Karpas-422 (cell line): ENCODE measurements around the gene UGCG. TPM values are rescaled to one million over a fixed set of nuclear protein-coding genes. Genes with fewer than 3 reads are reported as not detected.

ENCODE experiments used
- DNase-seq: peaks from one replicate; pipeline ENCODE4 v3.0.0-alpha.2; 2015
- H2AFZ ChIP-seq: fragments of 200-600 bp; sonication (generic); 2 replicates; pipeline ENCODE4 v1.6.1; 2014; ENCODE audit warnings: antibody characterized with exemption, low read length, mixed read lengths
- H3K27ac ChIP-seq: fragments of 200-600 bp; sonication (generic); 2 replicates; pipeline ENCODE4 v1.5.1; 2014; ENCODE audit warnings: mild to moderate bottlenecking, low read length, moderate library complexity
- H3K27me3 ChIP-seq: fragments of 200-600 bp; sonication (generic); 2 replicates; pipeline ENCODE4 v1.6.1; 2014; ENCODE audit warnings: low read length, mixed read lengths
- H3K36me3 ChIP-seq: fragments of 200-600 bp; sonication (generic); 2 replicates; pipeline ENCODE4 v1.6.1; 2014; ENCODE audit warnings: low read length, mixed read lengths; ENCODE audit not compliant: insufficient read depth
- H3K4me1 ChIP-seq: fragments of 200-600 bp; sonication (generic); 2 replicates; pipeline ENCODE4 v1.6.1; 2014; ENCODE audit warnings: mild to moderate bottlenecking, low read length, mixed read lengths
- H3K4me2 ChIP-seq: fragments of 200-600 bp; sonication (generic); 2 replicates; pipeline ENCODE4 v1.6.1; 2014; ENCODE audit warnings: low read length, low read depth, mild to moderate bottlenecking; ENCODE audit not compliant: poor library complexity, severe bottlenecking
- H3K4me3 ChIP-seq: fragments of 200-600 bp; sonication (generic); 2 replicates; pipeline ENCODE4 v1.5.1; 2014; ENCODE audit warnings: mild to moderate bottlenecking, antibody characterized with exemption, low read length, mixed read lengths
- H3K79me2 ChIP-seq: fragments of 200-600 bp; sonication (generic); 2 replicates; pipeline ENCODE4 v1.6.1; 2014; ENCODE audit warnings: mild to moderate bottlenecking, low read length, mixed read lengths
- H3K9ac ChIP-seq: fragments of 200-600 bp; sonication (generic); 2 replicates; pipeline ENCODE4 v1.6.0; 2014; ENCODE audit warnings: low read length
- H3K9me2 ChIP-seq: fragments of 200-600 bp; sonication (generic), shearing (Covaris generic); replicated peaks from 2 replicates; pipeline ENCODE4 v1.6.0; 2014; ENCODE audit warnings: mild to moderate bottlenecking, low read length, moderate library complexity; ENCODE audit not compliant: insufficient read depth
- H3K9me3 ChIP-seq: fragments of 300-700, 200-600 bp; sonication (generic); 2 replicates; pipeline ENCODE4 v1.6.1; 2014; ENCODE audit warnings: low read length, mixed read lengths
- H4K20me1 ChIP-seq: fragments of 200-600 bp; sonication (generic); 2 replicates; pipeline ENCODE4 v1.6.1; 2014; ENCODE audit warnings: mild to moderate bottlenecking, antibody characterized with exemption, low read length, low read depth; ENCODE audit not compliant: insufficient read depth
- total RNA-seq: library from RNA; depleted of rRNA; stranded (reverse); fragments of >200 nt; shearing (Covaris generic); gene quantifications from 2 replicates; pipeline ENCODE4 v1.2.3, GENCODE V29; 2014; ENCODE audit warnings: low replicate concordance

Gene UGCG
- total RNA-seq, 1 experiment from 2014 or later: 24.2 TPM

DNA sequence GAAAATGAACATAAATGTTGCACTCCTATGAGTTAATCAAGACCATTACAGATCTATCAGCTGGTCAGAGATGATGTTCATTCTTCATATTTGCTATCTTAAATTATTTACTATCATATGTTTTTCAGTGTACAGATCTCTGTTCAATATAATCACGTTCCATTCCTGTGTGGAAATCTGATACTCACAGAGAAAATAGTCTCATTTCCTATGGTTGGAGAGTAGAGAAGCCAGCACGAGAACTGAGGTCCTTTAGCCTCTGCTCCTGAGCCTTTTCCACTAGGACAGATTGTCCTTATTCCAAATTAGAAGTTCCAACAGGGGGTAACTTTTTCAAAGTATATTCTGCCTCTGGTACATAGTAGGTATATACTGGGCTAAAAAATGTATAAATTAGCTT, 29.2 kb downstream of the UGCG start:
- peaks cover 26% of the 10 kb centered on the region for H3K4me1 ChIP-seq
- H3K79me2 ChIP-seq: no peaks in the 10 kb centered on the region
- no peaks in the 10 kb centered on the region for H3K9me3 ChIP-seq
- no peaks in the 10 kb centered on the region for H3K27me3 ChIP-seq
- H3K4me2 ChIP-seq: no peak overlapping the region
- H3K9ac ChIP-seq: no peak overlapping the region
- H4K20me1 ChIP-seq: no peaks in the 10 kb centered on the region
- no peak overlapping the region for H3K4me3 ChIP-seq
- H2AFZ ChIP-seq: no peak overlapping the region
- H3K36me3 ChIP-seq: no peaks in the 10 kb centered on the region
- no peak for DNase-seq
- H3K27ac ChIP-seq: no peak overlapping the region
- no peaks in the 10 kb centered on the region for H3K9me2 ChIP-seq

DNA sequence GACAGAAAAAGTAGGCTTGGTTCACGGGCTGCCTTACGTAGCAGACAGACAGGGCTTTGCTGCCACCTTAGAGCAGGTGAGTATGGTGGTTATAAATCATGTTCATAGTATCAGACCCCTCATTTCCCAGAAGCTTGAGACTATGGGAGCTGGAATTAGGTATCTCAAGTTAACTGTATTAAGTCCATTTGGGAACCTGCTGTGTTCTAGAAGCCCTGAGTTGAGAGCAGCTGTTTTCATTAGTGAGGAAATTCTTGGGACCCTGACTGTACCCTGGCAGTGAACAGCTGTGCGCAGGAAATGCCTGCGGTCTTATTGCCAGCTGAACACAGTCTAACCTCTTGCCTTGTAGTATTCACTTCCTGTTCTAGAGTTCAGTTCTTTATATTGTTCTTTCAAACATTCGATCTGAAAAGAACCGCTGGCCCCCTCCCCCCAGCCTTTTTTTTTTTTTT, 29.8 kb downstream of the UGCG start:
- Histone ChIP-seq H3K9me2 (no peaks in the 10 kb centered on the region), H3K27ac (no peak overlapping the region), H3K4me3 (no peak overlapping the region), H2AFZ (no peak overlapping the region), H3K4me2 (no peak overlapping the region), H3K36me3 (no peaks in the 10 kb centered on the region), H4K20me1 (no peaks in the 10 kb centered on the region), H3K79me2 (no peaks in the 10 kb centered on the region), H3K9ac (no peak overlapping the region), H3K9me3 (no peaks in the 10 kb centered on the region), H3K4me1 (peaks cover 26% of the 10 kb centered on the region), H3K27me3 (no peaks in the 10 kb centered on the region)
- peak; percentile 43 for DNase-seq

DNA sequence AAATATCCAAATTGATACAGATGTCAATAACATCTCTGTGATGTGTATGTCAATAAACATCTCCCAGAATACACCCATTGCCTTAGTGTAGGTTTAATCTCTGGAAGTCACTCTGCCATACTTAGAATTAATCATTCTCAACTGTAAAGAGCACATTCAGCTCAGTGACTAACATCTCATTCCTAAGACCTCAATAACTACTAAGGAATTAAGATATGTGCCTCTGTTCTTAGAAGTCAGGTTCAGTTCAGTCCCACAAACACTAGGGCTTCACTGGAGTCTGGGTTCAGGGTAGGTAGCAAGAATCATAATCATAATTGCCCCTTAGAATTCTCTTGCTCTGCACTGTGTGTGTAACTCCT, 31.7 kb downstream of the UGCG start:
- Histone ChIP-seq H3K4me3 (no peak overlapping the region), H4K20me1 (no peaks in the 10 kb centered on the region), H3K36me3 (no peaks in the 10 kb centered on the region; the same call in 1 of the 2 replicates), H3K9ac (no peak overlapping the region), H3K9me3 (no peaks in the 10 kb centered on the region), H2AFZ (no peak overlapping the region), H3K27ac (no peak overlapping the region), H3K4me2 (no peak overlapping the region), H3K4me1 (peaks cover 15% of the 10 kb centered on the region), H3K9me2 (no peaks in the 10 kb centered on the region), H3K79me2 (no peaks in the 10 kb centered on the region), H3K27me3 (no peaks in the 10 kb centered on the region)
- DNase-seq: no peak

DNA sequence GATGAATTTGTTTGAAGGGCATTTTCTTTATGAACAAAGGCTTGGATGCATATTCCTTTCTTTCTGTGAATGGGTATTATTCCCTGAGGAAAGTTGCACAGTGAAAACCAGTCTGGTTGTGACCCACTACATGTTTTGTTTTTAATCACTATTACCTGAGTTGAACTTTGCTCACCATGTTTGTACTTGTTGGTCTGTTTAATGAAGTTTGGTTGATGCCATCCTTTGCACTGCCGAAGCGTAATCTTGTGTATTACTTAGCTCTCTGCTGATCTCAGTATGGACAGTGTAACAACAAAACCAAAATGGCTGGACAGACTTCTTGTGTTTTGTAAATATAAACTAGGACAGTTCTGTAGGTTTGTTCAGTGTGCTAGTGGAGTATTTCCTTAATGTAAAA, 38.1 kb downstream of the UGCG start:
- no peaks in the 10 kb centered on the region for H3K9me3 ChIP-seq
- H4K20me1 ChIP-seq: no peaks in the 10 kb centered on the region
- no peak overlapping the region for H3K4me3 ChIP-seq
- DNase-seq: no peak
- H3K9ac ChIP-seq: no peak overlapping the region
- H3K4me1 ChIP-seq: no peaks in the 10 kb centered on the region
- H3K36me3 ChIP-seq: no peaks in the 10 kb centered on the region; the same call in 1 of the 2 replicates
- H3K4me2 ChIP-seq: no peak overlapping the region
- H2AFZ ChIP-seq: no peak overlapping the region
- no peaks in the 10 kb centered on the region for H3K79me2 ChIP-seq
- no peaks in the 10 kb centered on the region for H3K9me2 ChIP-seq
- no peaks in the 10 kb centered on the region for H3K27me3 ChIP-seq
- no peak overlapping the region for H3K27ac ChIP-seq

DNA sequence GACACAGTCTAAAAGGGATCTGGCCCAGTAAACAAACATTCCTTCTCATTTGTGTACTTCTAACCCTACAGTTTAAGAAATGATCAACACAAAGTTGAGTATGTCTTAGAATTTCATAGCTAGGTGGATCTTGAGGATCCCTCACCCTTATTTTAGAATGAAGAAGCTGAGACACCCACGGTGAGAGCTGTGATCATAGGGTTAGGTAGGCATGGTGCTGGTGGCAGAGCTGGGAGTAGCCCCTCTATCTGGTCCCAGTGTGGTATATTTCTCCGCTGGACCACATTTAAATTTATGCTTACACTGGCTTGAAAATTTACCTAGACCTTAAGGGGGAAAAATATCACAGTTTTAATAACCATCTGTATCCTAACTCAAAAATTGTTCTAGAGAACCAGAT, 39.8 kb downstream of the UGCG start:
- Histone ChIP-seq H2AFZ (no peak overlapping the region), H3K9me2 (no peaks in the 10 kb centered on the region), H3K27me3 (no peaks in the 10 kb centered on the region), H3K79me2 (no peaks in the 10 kb centered on the region), H3K27ac (no peak overlapping the region), H4K20me1 (no peaks in the 10 kb centered on the region), H3K36me3 (no peaks in the 10 kb centered on the region; the same call in 1 of the 2 replicates), H3K9me3 (no peaks in the 10 kb centered on the region), H3K4me2 (no peak overlapping the region), H3K4me3 (no peak overlapping the region), H3K4me1 (no peaks in the 10 kb centered on the region), H3K9ac (no peak overlapping the region)
- no peak for DNase-seq

DNA sequence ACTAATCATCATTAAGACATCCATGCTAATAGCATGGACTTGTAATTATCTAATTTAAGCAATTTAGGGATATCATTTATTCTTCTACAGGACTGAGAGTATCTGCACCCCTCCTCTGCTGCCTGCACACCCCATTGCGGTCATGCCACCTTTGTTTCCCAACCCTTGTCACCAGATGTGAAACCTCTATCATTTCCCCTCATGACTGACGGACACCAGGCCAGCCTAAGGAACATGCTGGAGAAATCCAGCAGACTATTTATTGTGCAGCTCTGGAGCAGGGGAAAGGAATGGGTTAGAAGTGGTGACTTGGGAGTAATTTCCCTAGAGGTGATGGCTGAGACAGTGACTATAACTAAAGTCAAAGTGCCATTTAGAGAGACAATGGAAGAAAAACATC, 40.7 kb downstream of the UGCG start:
- Histone ChIP-seq H3K9ac (no peak overlapping the region), H3K27me3 (no peaks in the 10 kb centered on the region), H2AFZ (no peak overlapping the region), H3K4me2 (no peak overlapping the region), H4K20me1 (no peaks in the 10 kb centered on the region), H3K79me2 (no peaks in the 10 kb centered on the region), H3K27ac (no peak overlapping the region), H3K9me3 (no peaks in the 10 kb centered on the region), H3K36me3 (no peaks in the 10 kb centered on the region; the same call in 1 of the 2 replicates), H3K4me1 (no peaks in the 10 kb centered on the region), H3K4me3 (no peak overlapping the region), H3K9me2 (no peaks in the 10 kb centered on the region)
- no peak for DNase-seq

DNA sequence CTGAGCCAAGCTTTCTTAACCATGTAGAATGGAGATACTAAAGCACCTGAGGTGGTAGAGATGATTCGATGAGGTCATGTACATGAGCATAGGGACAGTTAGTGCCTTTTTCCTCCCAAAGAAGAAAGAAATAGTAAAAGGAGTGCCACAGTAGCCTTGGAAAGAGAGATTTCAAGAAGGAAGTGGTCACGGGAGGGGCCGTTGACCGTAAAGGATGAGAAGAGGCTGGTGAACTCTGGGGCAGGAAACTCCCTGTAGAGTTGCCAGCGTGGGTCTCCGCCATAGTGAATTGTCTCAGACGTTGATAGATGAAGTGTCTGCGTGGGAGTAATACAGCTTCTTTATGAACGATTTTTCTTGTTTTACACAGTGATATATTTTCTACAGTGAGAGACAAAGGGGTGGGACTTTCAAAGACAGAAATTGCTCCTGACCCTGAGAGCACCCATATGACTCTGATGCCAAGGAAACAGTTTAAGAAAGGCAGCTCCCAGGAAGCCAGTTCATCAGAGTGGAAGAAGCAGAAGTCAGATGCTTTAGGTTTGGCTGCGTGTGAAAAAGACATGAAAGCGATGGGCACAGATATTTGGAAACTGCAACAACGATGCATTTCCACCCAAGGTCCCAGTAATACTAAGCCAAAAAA, 41.3 kb downstream of the UGCG start:
- Histone ChIP-seq H3K36me3 (no peaks in the 10 kb centered on the region), H4K20me1 (no peaks in the 10 kb centered on the region), H3K9me3 (no peaks in the 10 kb centered on the region), H3K27ac (no peak overlapping the region), H3K27me3 (no peaks in the 10 kb centered on the region), H3K4me3 (no peak overlapping the region), H3K79me2 (no peaks in the 10 kb centered on the region), H3K9ac (no peak overlapping the region), H3K4me1 (no peaks in the 10 kb centered on the region), H3K9me2 (no peaks in the 10 kb centered on the region), H2AFZ (no peak overlapping the region), H3K4me2 (no peak overlapping the region)
- DNase-seq: no peak

DNA sequence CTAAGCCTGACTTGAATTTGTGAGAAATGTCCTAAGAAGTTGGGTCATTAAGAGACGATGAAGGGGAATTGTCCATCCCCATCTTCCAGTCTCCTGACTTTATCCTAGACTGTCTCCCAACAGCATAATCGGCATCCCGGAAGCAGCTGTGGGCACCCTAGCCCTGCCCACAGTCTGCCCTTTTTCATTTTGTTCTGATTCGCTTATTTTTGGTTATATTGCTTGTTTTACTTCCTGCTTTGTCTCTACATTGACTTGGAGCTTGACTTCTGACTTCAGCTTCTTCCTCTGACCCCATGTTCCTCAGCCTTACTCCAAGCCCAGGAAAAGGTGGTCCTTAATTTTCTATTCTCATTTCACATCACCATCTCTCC, 41.8 kb downstream of the UGCG start:
- H3K79me2 ChIP-seq: no peaks in the 10 kb centered on the region
- H2AFZ ChIP-seq: no peak overlapping the region
- no peaks in the 10 kb centered on the region for H3K36me3 ChIP-seq
- no peaks in the 10 kb centered on the region for H3K27me3 ChIP-seq
- no peaks in the 10 kb centered on the region for H3K9me3 ChIP-seq
- no peak for DNase-seq
- no peak overlapping the region for H3K4me3 ChIP-seq
- no peak overlapping the region for H3K27ac ChIP-seq
- H3K9ac ChIP-seq: no peak overlapping the region
- H3K4me1 ChIP-seq: no peaks in the 10 kb centered on the region
- H3K9me2 ChIP-seq: no peaks in the 10 kb centered on the region
- no peak overlapping the region for H3K4me2 ChIP-seq
- H4K20me1 ChIP-seq: no peaks in the 10 kb centered on the region
